Vagina (tissue), 2 donors: Measurements from ENCODE around the gene CPT1A. TPM values are rescaled to one million over a fixed set of nuclear protein-coding genes. Genes with fewer than 3 reads are reported as not detected.

Source experiments
- DNase-seq, 2 donors: peaks; one replicate each; pipeline ENCODE4 v3.0.0-alpha.2; 2017; ENCODE audit errors: extremely low spot score in 2 of 2
- H3K27ac ChIP-seq: fragments of 200-600 bp; sonication (generic); one replicate; pipeline ENCODE4 v1.5.1; 2019
- H3K27me3 ChIP-seq: fragments of 200-600 bp; sonication (generic); one replicate; pipeline ENCODE4 v1.5.1; 2019
- H3K36me3 ChIP-seq, 2 donors: fragments of 200-600 bp; sonication (generic); one replicate each; pipeline ENCODE4 v1.5.1; 2017 to 2019
- H3K4me1 ChIP-seq: fragments of 200-600 bp; sonication (generic); one replicate; pipeline ENCODE4 v1.5.1; 2019
- H3K4me3 ChIP-seq, 2 donors: fragments of 200-600 bp; sonication (generic); 1 replicate in 1 of 2; 2 replicates in 1 of 2; pipeline ENCODE4 v1.5.1; 2016 to 2019
- H3K9me3 ChIP-seq: fragments of 200-600 bp; sonication (generic); one replicate; pipeline ENCODE4 v1.5.1; 2019
- POLR2A ChIP-seq, 2 donors: fragments of 450-650 bp; IDR thresholded peaks; one replicate each; pipeline ENCODE4 v1.6.1; 2017; ENCODE audit warnings: antibody characterized with exemption in 2 of 2, mild to moderate bottlenecking in 2 of 2, moderate library complexity in 2 of 2
- POLR2AphosphoS5 ChIP-seq, 2 donors: sonication (generic); formaldehyde crosslinking; IDR thresholded peaks; one replicate each; pipeline ENCODE4 v1.9.0; 2017; ENCODE audit warnings: antibody characterized with exemption in 2 of 2, mild to moderate bottlenecking in 2 of 2, low read depth in 1 of 2; ENCODE audit not compliant: insufficient read depth in 1 of 2
- intact Hi-C: fragments of 100-400 bp; cut with DNase I; formaldehyde crosslinking; loops from one replicate; pipeline ENCODE4 v1.15.1; 2023
- total RNA-seq: library from RNA; depleted of rRNA; stranded (reverse); fragments of >200 nt; gene quantifications from one replicate; pipeline ENCODE4 v1.2.3, GENCODE V29; 2016
- TF ChIP-seq, protein P1 (sequence below), 3 experiments: fragments of 450-650 bp in 2 of 3; fragments of 200-600 bp in 1 of 3; sonication (generic) in 1 of 3; IDR thresholded peaks; one replicate each; pipeline ENCODE4 v1.5.1; 2017 to 2019; ENCODE audit warnings: antibody characterized with exemption in 3 of 3, mild to moderate bottlenecking in 2 of 3, moderate library complexity in 2 of 3

Gene CPT1A
- total RNA-seq, 1 donor from 2014 or later, result 80.8 TPM

- no peak for TF ChIP-seq POLR2AphosphoS5 (IDR thresholded peaks at IDR 0.05; ENCODE audit: insufficient read depth in 1 of 2, low read depth in 1 of 2)
- TF ChIP-seq, protein P1, sequence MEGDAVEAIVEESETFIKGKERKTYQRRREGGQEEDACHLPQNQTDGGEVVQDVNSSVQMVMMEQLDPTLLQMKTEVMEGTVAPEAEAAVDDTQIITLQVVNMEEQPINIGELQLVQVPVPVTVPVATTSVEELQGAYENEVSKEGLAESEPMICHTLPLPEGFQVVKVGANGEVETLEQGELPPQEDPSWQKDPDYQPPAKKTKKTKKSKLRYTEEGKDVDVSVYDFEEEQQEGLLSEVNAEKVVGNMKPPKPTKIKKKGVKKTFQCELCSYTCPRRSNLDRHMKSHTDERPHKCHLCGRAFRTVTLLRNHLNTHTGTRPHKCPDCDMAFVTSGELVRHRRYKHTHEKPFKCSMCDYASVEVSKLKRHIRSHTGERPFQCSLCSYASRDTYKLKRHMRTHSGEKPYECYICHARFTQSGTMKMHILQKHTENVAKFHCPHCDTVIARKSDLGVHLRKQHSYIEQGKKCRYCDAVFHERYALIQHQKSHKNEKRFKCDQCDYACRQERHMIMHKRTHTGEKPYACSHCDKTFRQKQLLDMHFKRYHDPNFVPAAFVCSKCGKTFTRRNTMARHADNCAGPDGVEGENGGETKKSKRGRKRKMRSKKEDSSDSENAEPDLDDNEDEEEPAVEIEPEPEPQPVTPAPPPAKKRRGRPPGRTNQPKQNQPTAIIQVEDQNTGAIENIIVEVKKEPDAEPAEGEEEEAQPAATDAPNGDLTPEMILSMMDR (IDR thresholded peaks at IDR 0.05), result no peak
- no peak for TF ChIP-seq POLR2A (IDR thresholded peaks at IDR 0.05)
- DNase-seq, result no peak
- Histone ChIP-seq H3K27me3 (no peaks in the 10 kb centered on the region), H3K27ac (peak overlapping the region; percentile 97), H3K9me3 (no peaks in the 10 kb centered on the region), H3K4me3 (peak overlapping the region in 1 of 2 donors; percentile 69), H3K36me3 (no peaks in the 10 kb centered on the region), H3K4me1 (peaks cover 22% of the 10 kb centered on the region)
- intact Hi-C loops, result no loop called here
Measured at GRCh38 chr11:68844376-68844775, 2.7 kb upstream of the CPT1A start.

DNA sequence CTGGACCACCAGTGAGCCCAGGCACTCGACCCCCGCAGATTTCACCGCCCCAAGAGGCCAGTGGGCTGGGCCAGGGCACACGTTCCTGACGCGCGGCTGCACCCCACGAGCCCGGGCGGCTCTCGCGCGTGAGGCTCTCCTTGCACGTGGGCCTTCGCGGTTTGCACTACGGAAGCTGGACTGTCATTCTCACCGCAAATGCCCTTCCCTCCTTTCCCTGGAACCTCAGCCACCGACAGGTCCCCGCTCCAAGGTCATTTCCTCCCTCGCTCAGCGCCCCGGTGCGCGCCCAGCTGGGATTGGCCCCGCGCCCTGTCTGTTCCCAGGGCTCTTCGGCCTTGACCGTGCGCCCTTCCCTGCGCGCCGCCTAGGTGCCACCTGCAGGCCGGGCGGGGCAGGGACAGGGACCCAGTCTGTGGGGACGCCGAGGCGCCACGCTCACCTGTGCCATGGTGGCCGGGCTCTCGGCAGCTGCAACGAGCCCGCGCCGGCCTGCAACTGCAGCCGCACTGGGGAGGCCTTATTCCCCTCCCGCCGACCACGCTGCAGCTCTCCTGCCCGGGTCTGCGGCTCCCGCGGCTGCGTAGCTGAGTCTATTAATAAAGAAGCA, 2.1 kb upstream of the CPT1A start:
- no peaks in the 10 kb centered on the region for H3K9me3 ChIP-seq
- intact Hi-C loops, result no loop called here
- no peaks in the 10 kb centered on the region for H3K27me3 ChIP-seq
- no peaks in the 10 kb centered on the region for H3K36me3 ChIP-seq
- DNase-seq, result no peak
- peak overlapping the region; percentile 69 to 98 for H3K4me3 ChIP-seq
- TF ChIP-seq POLR2AphosphoS5 (IDR thresholded peaks at IDR 0.05; ENCODE audit: insufficient read depth in 1 of 2, low read depth in 1 of 2) (peak in 1 of 2 donors; percentile 44), POLR2A (IDR thresholded peaks at IDR 0.05) (no peak)
- TF ChIP-seq, protein P1 (IDR thresholded peaks at IDR 0.05), result peak in 1 of 3 experiments; percentile 59
- H3K4me1 ChIP-seq, result peaks cover 23% of the 10 kb centered on the region
- peak overlapping the region; percentile 97 for H3K27ac ChIP-seq

DNA sequence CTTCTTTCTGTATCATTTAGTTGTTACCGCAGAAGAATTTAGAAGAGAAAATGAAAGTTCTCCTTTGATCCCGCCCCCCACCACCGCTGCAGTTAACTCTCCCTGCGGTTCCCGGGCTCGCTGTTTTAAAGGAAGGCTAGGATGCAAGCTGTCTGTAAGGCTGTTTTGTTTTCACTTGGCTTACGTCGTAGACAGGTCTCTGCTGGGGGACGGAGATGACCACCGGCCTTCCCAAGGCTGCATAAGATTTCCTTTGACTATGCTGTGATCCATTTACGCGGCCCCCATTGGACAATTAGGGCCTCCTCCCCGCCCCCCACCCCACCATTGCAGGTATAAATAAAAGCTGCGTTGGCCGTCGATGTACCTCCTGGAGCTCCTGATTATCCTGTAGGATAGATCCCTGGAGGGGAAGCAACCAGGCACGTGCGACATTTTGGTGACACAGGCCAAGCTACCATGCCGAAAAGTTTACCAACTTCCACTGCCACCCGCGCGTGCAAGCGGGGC, 1.4 kb upstream of the CPT1A start:
- intact Hi-C loops, result no loop called here

DNA sequence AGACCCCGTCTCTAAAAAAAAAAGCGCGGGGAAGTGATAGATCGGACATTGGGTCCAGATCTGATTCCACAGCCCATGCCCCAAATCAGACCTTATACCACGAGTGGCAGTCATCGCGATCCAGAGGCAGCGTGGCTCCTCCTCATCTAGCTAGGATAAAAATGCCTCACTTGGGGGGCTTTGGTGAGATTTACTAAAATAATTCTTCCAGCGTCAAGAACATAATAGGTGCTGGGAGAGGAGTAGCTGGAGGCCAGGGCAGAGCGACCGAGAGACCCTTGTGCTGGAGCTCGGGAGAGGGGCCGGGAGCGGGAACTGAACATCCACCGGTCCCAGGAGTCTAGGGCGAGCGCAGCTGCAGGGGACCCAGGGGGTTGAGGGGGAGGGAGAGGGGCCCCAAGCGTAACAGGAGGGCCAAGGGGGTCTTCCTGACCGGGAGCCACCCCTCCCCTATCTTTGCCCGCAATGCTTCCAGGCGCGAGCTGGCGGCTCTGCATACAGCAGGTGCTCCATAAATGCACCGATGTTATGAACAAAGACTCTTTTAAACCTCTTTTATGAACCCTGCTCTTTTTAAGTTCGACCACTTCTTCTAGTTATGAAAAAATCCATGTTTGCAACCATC, 823 bp upstream of the CPT1A start:
- intact Hi-C loops, result no loop called here
- peak overlapping the region; percentile 69 to 98 for H3K4me3 ChIP-seq
- peak overlapping the region; percentile 97 for H3K27ac ChIP-seq
- peaks cover 36% of the 10 kb centered on the region for H3K4me1 ChIP-seq
- DNase-seq, result no peak
- no peak for TF ChIP-seq POLR2AphosphoS5 (IDR thresholded peaks at IDR 0.05; ENCODE audit: insufficient read depth in 1 of 2, low read depth in 1 of 2)
- H3K9me3 ChIP-seq, result no peaks in the 10 kb centered on the region
- no peaks in the 10 kb centered on the region for H3K27me3 ChIP-seq
- H3K36me3 ChIP-seq, result no peaks in the 10 kb centered on the region

More for the DNA sequence above, 1.4 kb upstream of the CPT1A start:
- TF ChIP-seq, protein P1 (IDR thresholded peaks at IDR 0.05), result no peak
- TF ChIP-seq POLR2AphosphoS5 (IDR thresholded peaks at IDR 0.05; ENCODE audit: insufficient read depth in 1 of 2, low read depth in 1 of 2), result no peak
- no peak for TF ChIP-seq POLR2A (IDR thresholded peaks at IDR 0.05)
- Histone ChIP-seq H3K36me3 (no peaks in the 10 kb centered on the region), H3K27me3 (no peaks in the 10 kb centered on the region), H3K27ac (peak overlapping the region; percentile 97), H3K9me3 (no peaks in the 10 kb centered on the region), H3K4me3 (peak overlapping the region; percentile 69 to 98), H3K4me1 (peaks cover 30% of the 10 kb centered on the region)
- no peak for DNase-seq

DNA sequence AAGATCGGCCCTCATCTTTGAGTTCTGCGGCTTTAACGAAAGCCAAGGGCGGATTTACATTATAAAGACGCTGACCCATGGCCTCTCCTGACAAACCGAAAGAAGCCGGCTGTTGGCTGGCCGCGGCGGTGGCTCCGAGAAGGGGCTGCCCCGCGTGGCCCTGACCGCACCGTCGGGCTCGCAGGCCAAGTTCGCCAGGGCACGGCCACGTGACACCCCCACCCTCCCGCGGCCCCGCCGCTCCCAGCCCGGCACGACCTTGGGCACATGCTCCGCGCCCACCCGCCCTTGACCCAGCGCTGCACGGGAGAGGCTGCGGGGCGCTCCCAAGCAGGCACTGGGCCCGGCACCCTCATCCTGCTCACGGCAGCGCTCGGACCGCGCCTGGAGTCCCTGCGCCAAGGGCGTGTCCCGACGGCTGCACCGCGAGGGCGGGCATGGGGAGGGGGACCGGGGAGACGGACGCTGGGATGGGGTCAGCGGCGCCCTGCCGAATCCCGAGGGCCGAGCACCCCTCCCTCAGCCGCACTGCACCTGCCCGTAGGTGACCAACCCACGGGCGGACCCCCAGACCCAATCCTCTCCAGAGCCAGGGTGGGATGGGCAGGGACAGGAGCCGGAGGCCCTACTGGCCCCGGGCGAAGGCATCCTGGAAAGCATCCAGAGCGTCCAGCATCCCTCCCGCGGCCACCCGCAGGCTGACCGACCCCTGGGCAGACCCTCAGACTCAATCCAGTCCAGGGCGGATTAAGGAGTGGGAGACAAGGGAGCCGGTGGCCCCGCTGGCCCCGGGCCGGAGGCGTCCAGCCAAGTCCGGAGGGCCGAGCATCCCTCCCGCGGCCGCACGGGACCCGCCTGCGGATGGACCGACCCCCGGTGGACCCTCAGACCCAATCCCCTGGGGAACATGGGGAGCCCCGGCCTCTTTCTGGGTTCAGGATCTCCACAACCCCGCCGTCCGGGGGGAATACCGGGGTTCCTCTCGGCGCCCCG, 759 bp downstream of the CPT1A start:
- intact Hi-C loops, result no loop called here

More for the DNA sequence above, 759 bp downstream of the CPT1A start:
- H3K4me3 ChIP-seq, result peak overlapping the region; percentile 69 to 98
- no peaks in the 10 kb centered on the region for H3K36me3 ChIP-seq
- H3K27me3 ChIP-seq, result no peaks in the 10 kb centered on the region
- no peaks in the 10 kb centered on the region for H3K9me3 ChIP-seq
- H3K4me1 ChIP-seq, result peaks cover 51% of the 10 kb centered on the region
- peak overlapping the region; percentile 97 for H3K27ac ChIP-seq
- no peak for TF ChIP-seq POLR2A (IDR thresholded peaks at IDR 0.05)
- TF ChIP-seq POLR2AphosphoS5 (IDR thresholded peaks at IDR 0.05; ENCODE audit: insufficient read depth in 1 of 2, low read depth in 1 of 2), result peak in 1 of 2 donors; percentile 60
- no peak for DNase-seq
